CD14-positive monocyte (primary cell): ENCODE results near the gene POU6F2. TPM values are rescaled to one million over a fixed set of nuclear protein-coding genes. Genes with fewer than 3 reads are reported as not detected.

ENCODE experiments used
- DNase-seq, 3 donors: peaks; one replicate each; pipeline ENCODE4 v3.0.0-alpha.2; 2011 to 2022
- H2AFZ ChIP-seq: 2 replicates; pipeline ENCODE4 v1.6.0; 2012; ENCODE audit warnings: mild to moderate bottlenecking, low read depth, low read length, inconsistent platforms; ENCODE audit not compliant: insufficient read depth, poor library complexity, severe bottlenecking
- H3K27ac ChIP-seq, 2 donors: 1 replicate in 1 of 2; 2 replicates in 1 of 2; pipeline ENCODE4 v1.5.1; 2012 to 2013; ENCODE audit warnings: low read length in 2 of 2, control low read depth in 1 of 2, inconsistent platforms in 1 of 2, low read depth in 1 of 2, mild to moderate bottlenecking in 1 of 2
- H3K27me3 ChIP-seq, 2 donors: one replicate each; pipeline versions ENCODE4 v1.6.0 to v1.6.1; 2011 to 2013; ENCODE audit warnings: low read length in 2 of 2; ENCODE audit not compliant: control insufficient read depth in 2 of 2, insufficient read depth in 2 of 2
- H3K36me3 ChIP-seq, 2 donors: replicated peaks in 1 of 2; 1 replicate in 1 of 2; 2 replicates in 1 of 2; pipeline versions ENCODE4 v1.5.1 to v1.6.1; 2012 to 2013; ENCODE audit warnings: low read length in 2 of 2, control low read depth in 1 of 2, inconsistent platforms in 1 of 2, mild to moderate bottlenecking in 1 of 2; ENCODE audit not compliant: insufficient read depth in 2 of 2, control insufficient read depth in 1 of 2
- H3K4me1 ChIP-seq, 2 donors: 1 replicate in 1 of 2; 2 replicates in 1 of 2; pipeline versions ENCODE4 v1.5.1 to v1.6.1; 2012 to 2013; ENCODE audit warnings: low read length in 2 of 2, control low read depth in 1 of 2, inconsistent platforms in 1 of 2, mild to moderate bottlenecking in 1 of 2, moderate library complexity in 1 of 2; ENCODE audit not compliant: insufficient read depth in 2 of 2, control insufficient read depth in 1 of 2
- H3K4me2 ChIP-seq: replicated peaks from 2 replicates; pipeline ENCODE3; 2012; ENCODE audit warnings: low read length, moderate library complexity, mild to moderate bottlenecking; ENCODE audit not compliant: poor library complexity, severe bottlenecking; ENCODE audit errors: extremely low read depth
- H3K4me3 ChIP-seq, 3 experiments: fragments of 200-600 bp in 1 of 3; sonication (generic) in 1 of 3; replicated peaks in 1 of 3; 1 replicate in 2 of 3; 2 replicates in 1 of 3; pipeline ENCODE4 v1.5.1; 2011 to 2013; ENCODE audit warnings: low read length in 3 of 3, mild to moderate bottlenecking in 3 of 3, control low read depth in 2 of 3, low read depth in 2 of 3, inconsistent platforms in 1 of 3, moderate library complexity in 1 of 3
- H3K79me2 ChIP-seq: 2 replicates; pipeline ENCODE4 v1.6.0; 2012; ENCODE audit warnings: mild to moderate bottlenecking, control low read depth, inconsistent platforms, low read length, moderate library complexity; ENCODE audit not compliant: insufficient read depth
- H3K9ac ChIP-seq: 2 replicates; pipeline ENCODE4 v1.6.0; 2017; ENCODE audit warnings: low read length, mild to moderate bottlenecking; ENCODE audit not compliant: insufficient read depth, poor library complexity, severe bottlenecking
- H3K9me3 ChIP-seq, 2 donors: replicated peaks in 1 of 2; 1 replicate in 1 of 2; 2 replicates in 1 of 2; pipeline versions ENCODE4 v1.5.1 to v1.6.1; 2012 to 2013; ENCODE audit warnings: low read length in 2 of 2, control low read depth in 1 of 2; ENCODE audit not compliant: control insufficient read depth in 1 of 2, insufficient read depth in 1 of 2
- H4K20me1 ChIP-seq: 2 replicates; pipeline ENCODE4 v1.6.0; 2012; ENCODE audit warnings: mild to moderate bottlenecking, low read length, control low read depth, moderate library complexity; ENCODE audit not compliant: insufficient read depth
- H3K27ac Mint-ChIP-seq, 7 donors: one replicate each; pipeline ENCODE4 v1.8.0; 2020; ENCODE audit warnings: mild to moderate bottlenecking in 7 of 7, mixed read lengths in 7 of 7, moderate library complexity in 6 of 7, inconsistent platforms in 2 of 7
- H3K27me3 Mint-ChIP-seq, 3 donors: one replicate each; pipeline ENCODE4 v1.8.0; 2021 to 2022; ENCODE audit warnings: low read depth in 3 of 3, mild to moderate bottlenecking in 3 of 3, mixed read lengths in 3 of 3, moderate library complexity in 3 of 3, inconsistent platforms in 1 of 3
- H3K36me3 Mint-ChIP-seq, 2 donors: one replicate each; pipeline ENCODE4 v1.8.0; 2020; ENCODE audit warnings: mixed read lengths in 2 of 2, inconsistent platforms in 1 of 2, mild to moderate bottlenecking in 1 of 2
- H3K4me1 Mint-ChIP-seq: one replicate; pipeline ENCODE4 v1.8.0; 2020; ENCODE audit warnings: mild to moderate bottlenecking, mixed read lengths
- H3K4me3 Mint-ChIP-seq, 2 donors: one replicate each; pipeline ENCODE4 v1.8.0; 2020; ENCODE audit warnings: mild to moderate bottlenecking in 2 of 2, mixed read lengths in 2 of 2, moderate library complexity in 1 of 2
- H3K9me3 Mint-ChIP-seq, 7 donors: one replicate each; pipeline ENCODE4 v1.8.0; 2020 to 2022; ENCODE audit warnings: mixed read lengths in 7 of 7, mild to moderate bottlenecking in 6 of 7, moderate library complexity in 6 of 7, inconsistent platforms in 2 of 7
- WGBS: methylation state at CpG from one replicate; pipeline ENCODE4 v1.1.5; 2013; ENCODE audit warnings: missing lambda C conversion rate; ENCODE audit not compliant: insufficient coverage; 5-methylcytosine and 5-hydroxymethylcytosine counted together
- intact Hi-C, 2 donors: fragments of 100-400 bp; cut with micrococcal nuclease; formaldehyde crosslinking; loops; one replicate each; pipeline versions ENCODE4 v1.15.0 to v1.15.1; 2023
- polyA plus RNA-seq, 3 donors: library from polyadenylated mRNA; depleted of rRNA in 1 of 3; unstranded in 2 of 3; stranded (reverse) in 1 of 3; fragments of 300-500 nt in 2 of 3; fragments of >200 nt in 1 of 3; fragmentation: Illumina TruSeq in 2 of 3; gene quantifications; 1 replicate in 2 of 3; 2 replicates in 1 of 3; pipeline ENCODE4 v1.2.3, GENCODE V29; 2012 to 2021
- TF ChIP-seq, protein P1 (sequence below): fragments of 200-600 bp; IDR thresholded peaks from one replicate; pipeline ENCODE4 v1.8.0; 2022; ENCODE audit warnings: antibody characterized with exemption, mild to moderate bottlenecking

POU6F2 gene
- polyA plus RNA-seq, 3 donors: not detected

DNA sequence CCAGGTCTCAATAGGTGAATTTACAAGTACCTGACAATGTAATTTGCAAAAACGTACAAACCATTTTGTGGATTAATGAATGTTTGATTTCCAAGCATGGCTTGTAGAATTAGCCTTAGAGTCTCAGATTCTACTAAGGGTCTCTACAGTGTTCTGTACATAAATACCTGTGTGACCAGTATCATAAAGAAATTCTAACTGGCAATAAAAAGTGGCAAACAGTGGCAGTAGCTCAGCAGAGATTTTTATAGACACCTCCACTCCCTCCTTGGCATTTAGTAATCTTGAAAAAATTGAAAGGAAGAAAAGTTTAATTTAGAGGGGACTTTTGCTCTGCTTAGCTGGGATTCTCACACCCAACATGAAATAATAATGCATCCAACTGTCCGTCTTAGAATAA, 220.8 kb downstream of the POU6F2 start:
- no peak overlapping the region for H3K4me3 Mint-ChIP-seq
- intact Hi-C loops: no loop called here
- TF ChIP-seq, protein P1, sequence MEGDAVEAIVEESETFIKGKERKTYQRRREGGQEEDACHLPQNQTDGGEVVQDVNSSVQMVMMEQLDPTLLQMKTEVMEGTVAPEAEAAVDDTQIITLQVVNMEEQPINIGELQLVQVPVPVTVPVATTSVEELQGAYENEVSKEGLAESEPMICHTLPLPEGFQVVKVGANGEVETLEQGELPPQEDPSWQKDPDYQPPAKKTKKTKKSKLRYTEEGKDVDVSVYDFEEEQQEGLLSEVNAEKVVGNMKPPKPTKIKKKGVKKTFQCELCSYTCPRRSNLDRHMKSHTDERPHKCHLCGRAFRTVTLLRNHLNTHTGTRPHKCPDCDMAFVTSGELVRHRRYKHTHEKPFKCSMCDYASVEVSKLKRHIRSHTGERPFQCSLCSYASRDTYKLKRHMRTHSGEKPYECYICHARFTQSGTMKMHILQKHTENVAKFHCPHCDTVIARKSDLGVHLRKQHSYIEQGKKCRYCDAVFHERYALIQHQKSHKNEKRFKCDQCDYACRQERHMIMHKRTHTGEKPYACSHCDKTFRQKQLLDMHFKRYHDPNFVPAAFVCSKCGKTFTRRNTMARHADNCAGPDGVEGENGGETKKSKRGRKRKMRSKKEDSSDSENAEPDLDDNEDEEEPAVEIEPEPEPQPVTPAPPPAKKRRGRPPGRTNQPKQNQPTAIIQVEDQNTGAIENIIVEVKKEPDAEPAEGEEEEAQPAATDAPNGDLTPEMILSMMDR: no peak

DNA sequence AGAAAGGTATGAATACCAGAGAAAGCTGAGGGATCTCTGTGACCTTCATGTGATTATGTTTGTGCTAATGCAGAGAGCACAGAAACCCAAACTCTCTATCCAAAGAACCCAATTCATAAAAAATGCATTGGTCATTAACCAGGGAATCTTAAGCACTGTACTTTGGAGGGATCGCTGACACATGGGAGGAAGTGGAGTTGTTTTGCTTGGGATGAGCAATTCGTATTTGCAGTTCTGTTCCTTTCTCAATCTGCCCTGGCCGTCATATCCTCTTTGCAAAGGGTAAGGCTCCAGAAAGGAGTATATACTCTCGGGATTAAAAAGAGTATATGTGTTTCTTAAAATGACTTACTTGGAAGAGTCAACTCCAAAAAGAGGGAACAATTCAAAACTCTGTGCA, 221.3 kb downstream of the POU6F2 start:
- no peak overlapping the region for H3K9ac ChIP-seq
- no peak overlapping the region for H2AFZ ChIP-seq
- 85% methylated on average over 2 of the region's 4 CpGs for WGBS
- no peaks in the 10 kb centered on the region for H3K36me3 ChIP-seq
- peaks cover 0 to 4% (median 0%) of the 10 kb centered on the region in 7 donors for H3K9me3 Mint-ChIP-seq
- H3K27ac ChIP-seq: no peak overlapping the region
- no peaks in the 10 kb centered on the region for H3K27me3 Mint-ChIP-seq
- no peaks in the 10 kb centered on the region for H3K9me3 ChIP-seq
- H3K4me3 ChIP-seq: no peak overlapping the region
- no peak overlapping the region for H3K4me2 ChIP-seq
- H3K79me2 ChIP-seq: no peaks in the 10 kb centered on the region
- no peaks in the 10 kb centered on the region for H3K4me1 ChIP-seq
- H3K36me3 Mint-ChIP-seq: no peaks in the 10 kb centered on the region
- no peak overlapping the region for H3K4me3 Mint-ChIP-seq
- H4K20me1 ChIP-seq: no peaks in the 10 kb centered on the region
- H3K27me3 ChIP-seq: no peaks in the 10 kb centered on the region
- no peak for DNase-seq
- H3K4me1 Mint-ChIP-seq: no peaks in the 10 kb centered on the region
- H3K27ac Mint-ChIP-seq: no peak overlapping the region
- TF ChIP-seq, protein P1: no peak
- intact Hi-C loops: no loop called here

More for the DNA sequence above, 220.8 kb downstream of the POU6F2 start:
- Histone ChIP-seq H3K36me3 (no peaks in the 10 kb centered on the region), H3K79me2 (no peaks in the 10 kb centered on the region), H3K4me1 (no peaks in the 10 kb centered on the region), H3K9me3 (no peaks in the 10 kb centered on the region), H3K4me2 (no peak overlapping the region), H3K27me3 (no peaks in the 10 kb centered on the region), H4K20me1 (no peaks in the 10 kb centered on the region), H3K9ac (no peak overlapping the region), H3K4me3 (no peak overlapping the region), H3K27ac (no peak overlapping the region), H2AFZ (no peak overlapping the region)
- no CpG with 5 or more reads among the region's 2 CpGs for WGBS
- H3K27ac Mint-ChIP-seq: no peak overlapping the region
- H3K27me3 Mint-ChIP-seq: no peaks in the 10 kb centered on the region
- no peak for DNase-seq
- no peaks in the 10 kb centered on the region for H3K4me1 Mint-ChIP-seq
- no peaks in the 10 kb centered on the region for H3K36me3 Mint-ChIP-seq
- H3K9me3 Mint-ChIP-seq: peaks cover 0 to 4% (median 0%) of the 10 kb centered on the region in 7 donors
